Measurements from ENCODE around the gene MGAT4B.
"Not testable (repeated sequence)": the region's sequence is repeated elsewhere in the genome, so short reads cannot be mapped to it uniquely, and the experiment has no call there.

The MGAT4B gene

DNA sequence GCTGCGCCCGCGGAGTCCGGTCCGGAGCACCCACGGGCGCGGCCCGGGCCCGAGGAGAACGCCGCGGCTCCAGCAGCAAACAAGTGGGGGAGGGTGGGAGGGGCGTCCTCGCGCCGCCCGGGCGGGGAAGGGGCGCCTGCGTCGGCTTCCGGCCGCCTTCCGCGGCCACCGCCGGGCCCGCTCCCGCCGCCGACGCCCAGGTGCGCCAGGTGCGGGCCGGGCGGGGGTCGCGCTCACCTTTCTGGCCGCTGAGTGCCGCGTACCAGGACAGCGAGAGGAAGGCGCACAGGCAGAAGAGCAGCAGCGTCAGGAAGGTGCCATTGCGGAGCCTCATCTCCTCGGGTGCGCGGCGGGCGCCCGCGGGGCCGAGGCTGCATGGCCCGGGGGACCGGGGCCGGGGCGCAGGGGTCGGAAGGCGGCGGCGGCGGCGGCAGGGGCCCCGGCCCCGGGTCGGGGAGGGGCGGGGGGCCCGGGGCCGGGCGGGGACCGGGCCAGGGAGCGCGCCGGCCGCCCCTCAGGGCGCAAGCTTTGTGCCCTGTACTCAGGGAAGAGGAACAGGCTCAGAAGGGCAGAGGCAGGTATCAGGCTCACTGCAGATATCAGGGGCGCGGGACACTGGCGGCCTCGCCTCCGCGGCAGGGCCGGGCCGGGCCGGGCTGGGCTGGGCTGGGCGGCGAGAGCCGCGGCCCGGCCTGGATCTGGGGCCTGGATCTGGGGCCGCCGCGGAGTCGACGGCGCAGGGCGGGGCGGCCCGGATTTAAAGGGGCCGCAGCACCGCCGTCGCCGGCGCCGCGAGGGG lies at the start of gene MGAT4B:
MGAT4B (minus strand) TSS at position 617 of the 799 bp plus-strand sequence; CDS start at position 334, 283 bp downstream.
- DNase-seq (ENCODE audit: low spot score) = peak; percentile 79

DNA sequence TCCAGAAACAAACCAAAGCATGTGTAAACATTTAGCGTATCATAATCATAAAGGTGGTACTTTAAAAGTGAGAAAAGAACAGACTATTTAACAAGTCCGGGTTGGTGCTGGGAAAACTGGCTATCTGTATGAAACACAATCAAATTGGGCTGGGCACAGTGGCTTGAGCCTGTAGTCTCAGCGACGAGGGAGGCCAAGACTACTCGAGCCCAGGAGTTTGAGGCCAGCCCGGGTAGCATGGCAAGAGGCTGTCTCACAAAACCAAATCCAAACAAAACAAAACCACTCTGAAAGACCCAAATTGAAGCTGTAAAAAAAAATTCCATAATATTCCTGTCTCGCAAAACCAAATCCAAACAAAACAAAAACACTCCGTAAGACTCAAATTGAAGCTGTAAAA lies 47.7 kb upstream of the MGAT4B start:
- DNase-seq (ENCODE audit: low spot score) = no peak

DNA sequence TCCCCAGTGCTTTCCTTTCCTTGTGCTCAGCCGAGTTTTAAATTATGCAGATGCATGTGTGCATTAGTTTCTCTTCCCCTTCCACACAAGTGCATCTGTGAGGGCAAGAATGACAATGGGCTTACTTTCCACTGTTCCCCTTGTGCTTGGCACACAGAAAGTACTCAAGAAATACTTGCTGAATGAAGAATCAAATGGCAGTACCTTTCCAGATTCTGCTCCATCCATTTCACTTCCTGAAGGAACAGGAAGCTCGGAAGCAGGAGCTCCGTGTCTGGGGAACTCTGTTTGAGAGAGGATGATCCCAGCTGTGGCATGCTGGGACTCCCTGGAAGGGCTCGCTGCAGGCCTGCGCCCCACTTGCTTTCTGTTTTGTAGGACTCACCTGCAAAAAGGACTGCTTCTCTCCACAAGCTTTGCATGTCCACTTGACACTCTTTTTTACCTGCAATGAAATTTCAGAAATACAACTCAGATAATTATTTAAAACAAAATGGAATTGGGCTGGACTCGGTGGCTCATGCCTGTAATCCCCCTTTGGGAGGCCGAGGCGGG lies 46.4 kb upstream of the MGAT4B start:
- DNase-seq (ENCODE audit: low spot score) = no peak

DNA sequence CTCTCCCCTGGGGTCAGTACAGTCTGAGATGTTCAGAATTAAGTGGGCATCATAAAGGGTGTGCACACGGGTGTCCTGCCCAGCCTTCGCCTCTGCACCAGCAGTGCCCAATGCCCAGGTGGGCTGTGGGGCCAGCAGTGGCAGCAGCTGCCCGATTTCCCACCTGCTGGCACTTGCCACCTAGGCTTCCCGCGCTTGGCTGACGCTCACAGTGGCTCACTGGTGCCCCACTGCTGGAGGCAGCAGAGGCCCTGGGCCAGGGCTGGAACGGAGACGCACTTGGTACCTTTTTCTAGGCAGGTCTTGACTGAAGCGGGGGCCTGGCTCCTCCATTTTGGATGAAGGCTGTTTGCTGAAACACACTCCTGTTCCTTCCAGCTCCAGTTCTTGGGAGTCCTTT lies 35.0 kb upstream of the MGAT4B start:
- no peak for DNase-seq (ENCODE audit: low spot score)

DNA sequence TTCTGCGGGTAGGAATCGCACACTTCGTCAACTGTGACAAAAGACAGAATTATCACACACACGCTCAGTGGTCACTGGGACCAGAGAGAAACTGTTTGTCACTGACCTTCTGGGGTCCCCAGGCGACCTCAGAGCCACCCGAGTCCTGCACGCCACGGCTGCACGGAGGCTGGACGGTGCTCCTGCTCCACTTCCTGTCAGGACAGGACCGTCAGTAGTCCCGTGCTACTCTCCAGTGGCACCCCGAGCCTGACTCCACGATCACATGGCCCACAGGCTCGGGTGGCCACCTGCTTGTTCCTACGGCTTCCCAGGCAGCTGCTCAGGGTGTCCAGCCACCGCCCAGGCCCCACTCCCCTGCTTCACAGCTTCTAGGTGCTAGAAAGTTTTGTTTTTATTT lies 34.1 kb upstream of the MGAT4B start:
- DNase-seq (ENCODE audit: low spot score) = no peak

DNA sequence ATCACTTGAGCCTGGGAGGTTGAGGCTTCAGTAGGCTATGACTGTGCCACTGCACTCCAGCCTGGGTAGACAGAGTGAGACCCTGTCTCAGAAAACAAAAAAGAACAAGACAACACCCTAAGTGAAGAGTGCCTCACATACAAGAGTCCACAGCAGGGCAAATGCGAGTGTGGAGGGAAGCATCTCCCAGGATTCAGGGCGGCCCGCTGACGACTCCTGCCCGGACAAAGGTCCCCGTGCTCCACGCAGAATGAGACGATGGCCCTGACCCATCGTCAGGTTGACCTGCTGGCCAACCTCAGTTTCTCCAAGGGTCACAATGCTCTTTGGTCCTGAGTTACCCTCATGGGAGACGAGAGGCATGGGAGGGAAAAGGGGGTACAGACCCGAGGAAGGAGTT lies 33.7 kb upstream of the MGAT4B start:
- DNase-seq (ENCODE audit: low spot score) = no peak

DNA sequence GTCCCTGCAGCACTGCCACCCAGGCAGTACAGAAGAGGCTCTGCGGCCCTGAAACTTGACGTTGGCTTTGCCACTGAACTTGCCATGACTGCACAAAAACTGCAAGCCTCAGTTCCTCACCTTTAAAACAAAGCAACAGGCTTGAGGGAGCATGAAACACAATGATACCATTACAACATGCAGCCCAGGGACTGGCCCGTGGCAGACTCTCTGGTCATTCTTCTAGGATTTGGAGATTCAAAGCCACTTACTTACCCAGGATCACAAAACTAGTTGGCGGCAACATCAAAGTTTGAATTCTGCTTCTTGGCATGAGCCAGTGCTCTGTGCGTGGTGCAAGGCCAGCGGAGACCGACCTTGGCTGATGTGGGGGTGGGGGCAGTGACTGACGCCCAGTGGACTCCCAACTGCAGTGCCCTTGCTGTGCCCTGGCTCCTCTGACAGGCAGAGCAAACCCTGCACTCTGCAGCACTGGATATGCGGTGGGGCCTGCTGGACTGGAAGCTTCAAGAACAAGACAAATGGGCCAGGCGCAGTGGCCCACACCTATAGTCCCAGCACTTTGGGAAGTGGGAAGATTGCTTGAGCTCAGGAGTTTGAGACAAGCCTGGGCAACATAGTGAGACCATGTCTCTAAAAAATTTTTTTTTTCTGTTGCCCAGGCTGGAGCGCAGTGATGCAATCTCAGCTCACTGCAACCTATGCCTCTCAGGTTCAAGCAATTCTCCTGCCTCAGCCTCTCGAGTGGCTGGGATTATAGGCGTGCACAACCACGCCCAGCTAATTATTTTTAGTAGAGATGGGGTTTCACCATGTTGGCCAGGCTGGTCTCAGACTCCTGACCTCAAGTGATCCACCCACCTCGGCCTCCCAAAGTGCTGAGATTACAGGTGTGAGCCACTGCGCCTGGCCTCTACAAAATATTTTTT lies 32.9 kb upstream of the MGAT4B start:
- DNase-seq (ENCODE audit: low spot score) = no peak

DNA sequence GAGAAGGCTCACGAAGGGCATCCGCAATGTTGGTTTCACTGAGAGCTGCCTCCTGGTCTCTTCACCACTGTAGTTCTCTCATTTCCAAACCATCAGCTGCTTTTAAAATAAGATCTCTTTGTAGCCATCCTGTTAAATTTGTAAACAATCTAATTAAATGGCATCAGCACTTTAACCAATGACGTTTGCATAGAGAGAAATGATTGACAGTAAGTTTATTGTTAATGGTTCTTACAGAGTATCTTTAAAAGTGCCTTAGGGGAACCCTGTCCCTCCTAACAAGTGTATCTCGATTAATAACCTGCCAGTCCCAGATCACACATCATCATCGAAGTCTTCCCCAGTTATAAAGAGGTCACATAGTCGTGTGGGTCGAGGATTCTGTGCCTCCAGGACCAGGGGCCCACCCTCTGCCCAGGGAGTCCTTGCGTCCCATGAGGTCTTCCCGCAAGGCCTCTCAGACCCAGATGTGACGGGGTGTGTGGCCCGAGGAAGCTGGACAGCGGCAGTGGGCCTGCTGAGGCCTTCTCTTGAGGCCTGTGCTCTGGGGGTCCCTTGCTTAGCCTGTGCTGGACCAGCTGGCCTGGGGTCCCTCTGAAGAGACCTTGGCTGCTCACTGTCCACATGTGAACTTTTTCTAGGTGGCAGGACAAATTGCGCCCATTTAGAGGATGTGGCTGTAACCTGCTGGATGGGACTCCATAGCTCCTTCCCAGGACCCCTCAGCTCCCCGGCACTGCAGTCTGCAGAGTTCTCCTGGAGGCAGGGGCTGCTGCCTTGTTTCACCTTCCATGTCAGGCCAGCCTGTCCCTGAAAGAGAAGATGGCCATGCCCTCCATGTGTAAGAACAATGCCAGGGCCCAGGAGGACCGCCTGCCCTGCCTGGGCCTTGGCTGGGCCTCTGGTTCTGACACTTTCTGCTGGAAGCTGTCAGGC lies 30.7 kb upstream of the MGAT4B start:
- DNase-seq (ENCODE audit: low spot score) = no peak

DNA sequence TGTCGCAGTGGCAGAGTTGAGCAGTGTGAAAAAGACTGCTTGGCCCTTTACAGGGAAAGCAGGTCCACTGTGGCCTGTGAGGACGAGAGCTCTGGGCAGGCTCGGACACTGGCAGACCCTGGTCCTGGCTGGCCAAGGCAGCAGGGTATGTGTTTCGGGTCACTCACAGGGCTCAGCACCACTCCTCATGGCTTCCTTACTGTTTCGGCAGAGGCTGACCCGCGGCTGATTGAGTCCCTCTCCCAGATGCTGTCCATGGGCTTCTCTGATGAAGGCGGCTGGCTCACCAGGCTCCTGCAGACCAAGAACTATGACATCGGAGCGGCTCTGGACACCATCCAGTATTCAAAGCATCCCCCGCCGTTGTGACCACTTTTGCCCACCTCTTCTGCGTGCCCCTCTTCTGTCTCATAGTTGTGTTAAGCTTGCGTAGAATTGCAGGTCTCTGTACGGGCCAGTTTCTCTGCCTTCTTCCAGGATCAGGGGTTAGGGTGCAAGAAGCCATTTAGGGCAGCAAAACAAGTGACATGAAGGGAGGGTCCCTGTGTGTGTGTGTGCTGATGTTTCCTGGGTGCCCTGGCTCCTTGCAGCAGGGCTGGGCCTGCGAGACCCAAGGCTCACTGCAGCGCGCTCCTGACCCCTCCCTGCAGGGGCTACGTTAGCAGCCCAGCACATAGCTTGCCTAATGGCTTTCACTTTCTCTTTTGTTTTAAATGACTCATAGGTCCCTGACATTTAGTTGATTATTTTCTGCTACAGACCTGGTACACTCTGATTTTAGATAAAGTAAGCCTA lies 29.8 kb upstream of the MGAT4B start:
- no peak for DNase-seq (ENCODE audit: low spot score)

DNA sequence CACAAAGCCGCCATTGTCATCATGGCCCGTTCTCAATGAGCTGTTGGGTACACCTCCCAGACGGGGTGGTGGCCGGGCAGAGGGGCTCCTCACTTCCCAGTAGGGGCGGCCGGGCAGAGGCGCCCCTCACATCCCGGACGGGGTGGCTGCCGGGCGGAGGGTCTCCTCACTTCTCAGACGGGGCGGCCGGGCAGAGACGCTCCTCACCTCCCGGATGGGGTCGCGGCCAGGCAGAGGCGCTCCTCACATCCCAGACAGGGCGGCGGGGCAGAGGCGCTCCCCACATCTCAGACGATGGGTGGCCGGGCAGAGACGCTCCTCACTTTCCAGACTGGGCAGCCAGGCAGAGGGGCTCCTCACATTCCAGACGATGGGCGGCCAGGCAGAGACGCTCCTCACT lies 28.2 kb upstream of the MGAT4B start:
- DNase-seq (ENCODE audit: low spot score) = not testable (repeated sequence)

DNA sequence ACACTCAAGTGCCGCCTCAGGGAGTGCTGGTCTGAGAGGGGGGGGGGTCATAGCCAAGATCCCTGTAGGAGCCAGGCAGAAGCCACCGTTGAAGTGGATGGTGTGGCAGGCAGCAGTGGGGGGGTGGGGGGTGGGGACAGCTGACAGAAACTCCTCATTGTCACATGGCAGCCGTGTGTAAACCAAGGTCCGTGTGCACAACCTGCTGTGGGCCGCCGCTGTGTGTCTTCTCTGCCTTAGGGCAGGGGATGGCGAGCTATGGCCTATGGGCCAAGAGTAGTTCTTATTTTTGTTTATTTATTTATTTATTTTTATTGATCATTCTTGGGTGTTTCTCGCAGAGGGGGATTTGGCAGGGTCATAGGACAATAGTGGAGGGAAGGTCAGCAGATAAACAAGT lies 27.5 kb upstream of the MGAT4B start:
- DNase-seq (ENCODE audit: low spot score) = no peak

DNA sequence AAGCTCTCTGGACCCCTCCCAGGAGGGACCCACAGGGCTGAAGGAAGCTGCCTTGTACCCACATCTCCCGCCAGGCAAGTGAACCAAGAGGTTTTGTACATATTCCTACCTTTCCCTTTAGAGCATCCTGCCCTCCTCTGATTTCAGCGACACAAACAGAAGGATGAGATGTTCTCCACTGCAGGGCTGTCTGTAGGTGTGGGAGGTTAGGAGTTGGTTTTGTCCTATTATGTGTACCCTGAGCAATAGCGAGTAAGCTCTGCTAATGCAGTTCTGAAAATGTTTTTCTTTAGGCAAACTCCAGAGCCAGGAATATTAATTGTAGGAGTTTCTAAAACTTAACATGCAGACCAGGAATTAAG lies 27.0 kb upstream of the MGAT4B start:
- no peak for DNase-seq (ENCODE audit: low spot score)

DNA sequence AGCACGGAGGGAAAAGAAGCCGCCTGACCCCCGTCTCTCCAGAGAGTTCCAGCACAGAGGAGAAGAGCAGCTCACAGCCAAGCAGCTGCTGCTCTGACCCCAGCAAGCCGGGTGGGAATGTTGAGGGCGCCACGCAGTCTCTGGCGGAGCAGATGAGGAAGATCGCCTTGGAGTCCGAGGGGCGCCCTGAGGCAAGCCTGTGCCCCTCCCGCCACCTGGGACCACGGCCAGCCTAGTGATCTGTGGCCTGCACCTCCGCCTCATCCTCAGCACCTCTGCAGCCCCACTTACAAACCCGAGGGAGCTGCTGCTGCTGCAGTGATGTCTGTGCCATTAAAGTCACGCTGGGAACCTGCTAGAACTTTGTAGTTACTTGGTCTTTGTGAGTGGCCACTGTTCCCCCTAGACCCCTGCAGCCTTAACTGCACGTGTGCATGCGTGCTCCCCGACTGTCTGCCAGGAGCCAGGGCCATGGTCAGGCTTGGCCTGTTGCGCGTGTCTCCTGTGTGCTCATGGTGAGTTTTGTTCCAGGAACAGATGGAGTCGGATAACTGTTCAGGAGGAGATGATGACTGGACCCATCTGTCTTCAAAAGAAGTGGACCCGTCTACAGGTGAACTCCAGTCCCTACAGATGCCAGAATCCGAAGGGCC lies 26.5 kb upstream of the MGAT4B start:
- no peak for DNase-seq (ENCODE audit: low spot score)

DNA sequence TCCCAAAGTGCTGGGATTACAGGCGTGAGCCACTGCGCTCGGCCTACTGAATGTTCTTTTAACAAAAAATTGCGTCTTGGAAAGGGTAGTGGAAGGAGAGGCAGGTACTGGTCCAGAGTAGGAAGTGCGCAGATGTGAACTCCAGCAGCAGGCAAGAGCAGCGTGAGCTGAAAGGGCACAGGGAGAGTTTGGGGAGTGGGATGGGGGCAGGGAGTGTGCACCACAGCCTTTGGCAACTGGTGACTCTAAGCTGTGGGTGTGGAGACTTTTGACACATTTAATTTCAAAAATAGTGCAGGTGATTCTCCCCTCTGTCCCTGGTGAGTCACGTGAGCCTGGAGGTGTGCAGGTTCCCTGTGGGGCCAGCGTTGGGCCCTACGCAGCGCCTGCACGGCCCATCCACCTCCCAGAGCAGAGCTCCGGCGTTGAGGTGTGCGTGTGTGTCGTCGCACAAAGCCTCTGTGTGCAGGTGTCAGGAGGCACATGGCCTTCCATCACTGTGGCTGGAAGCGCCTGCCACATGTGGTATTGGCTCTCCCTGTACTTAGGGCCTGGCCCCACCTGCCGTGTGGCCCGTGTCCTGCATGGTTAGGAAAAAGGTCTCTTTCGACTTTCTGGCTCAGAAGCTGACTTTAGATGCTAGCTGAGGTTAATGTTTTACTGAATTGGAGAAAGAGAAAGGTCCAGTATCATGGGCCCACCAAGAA lies 25.5 kb upstream of the MGAT4B start:
- no peak for DNase-seq (ENCODE audit: low spot score)

DNA sequence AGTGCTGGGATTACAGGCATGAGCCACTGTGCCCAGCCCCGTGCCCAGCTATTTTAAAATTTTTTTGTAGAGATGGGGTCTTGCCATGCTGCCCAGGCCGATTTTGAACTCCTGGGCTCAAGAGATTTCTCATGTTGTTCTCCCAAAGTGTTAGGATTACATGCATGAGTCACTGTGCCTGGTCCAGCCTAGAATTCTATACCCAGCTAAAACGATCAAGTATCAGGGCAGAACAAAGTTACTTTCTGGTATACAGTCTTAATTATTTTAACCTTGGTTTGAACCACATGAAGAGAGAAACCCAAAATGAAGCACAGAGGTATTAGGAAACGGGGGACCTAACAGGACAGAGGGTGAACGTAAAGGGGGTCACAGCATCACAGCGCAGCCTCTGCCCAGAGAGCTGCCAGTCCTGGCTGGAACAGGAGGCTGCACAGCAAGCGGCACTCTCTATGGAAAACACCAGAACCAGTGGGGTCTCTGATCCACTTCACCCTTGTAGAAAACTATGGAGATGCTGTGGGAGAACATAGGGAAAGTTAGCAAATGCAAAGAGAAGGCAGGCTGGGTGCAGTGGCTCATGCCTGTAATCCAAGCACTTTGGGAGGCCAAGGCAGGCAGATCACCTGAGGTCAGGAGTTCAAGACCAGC lies 24.3 kb upstream of the MGAT4B start:
- no peak for DNase-seq (ENCODE audit: low spot score)

DNA sequence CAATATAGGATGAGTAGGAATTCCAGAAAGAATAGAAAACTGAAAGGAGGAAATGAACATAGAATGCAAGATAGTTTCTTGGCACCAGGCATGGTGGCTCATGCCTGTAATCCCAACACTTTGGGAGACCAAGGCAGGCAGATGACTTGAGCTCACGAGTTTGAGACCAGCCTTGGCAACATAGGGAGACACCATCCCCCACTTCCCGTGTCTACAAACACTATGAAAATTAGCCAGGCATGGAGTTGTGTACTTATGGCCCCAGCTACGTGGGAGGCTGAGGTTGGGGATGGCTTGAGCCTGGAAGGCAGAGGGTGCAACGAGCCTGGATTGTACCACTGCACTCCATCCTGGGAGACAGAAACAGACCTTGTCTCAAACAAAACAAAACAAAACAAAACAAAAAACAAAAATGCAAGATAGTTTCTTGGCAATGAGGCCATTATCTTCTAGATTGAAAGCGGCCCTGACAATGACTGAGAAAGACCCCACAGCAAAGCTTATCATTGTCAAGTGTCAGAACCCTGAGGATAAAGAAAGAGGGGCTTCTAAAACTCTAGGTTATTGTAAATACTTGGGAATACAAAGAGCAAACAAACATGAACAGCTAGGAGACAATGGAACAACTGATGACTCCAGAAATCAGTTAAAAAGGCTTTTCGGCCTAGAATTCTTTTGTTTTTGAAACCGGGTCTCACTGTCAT lies 23.2 kb upstream of the MGAT4B start:
- DNase-seq (ENCODE audit: low spot score) = no peak

DNA sequence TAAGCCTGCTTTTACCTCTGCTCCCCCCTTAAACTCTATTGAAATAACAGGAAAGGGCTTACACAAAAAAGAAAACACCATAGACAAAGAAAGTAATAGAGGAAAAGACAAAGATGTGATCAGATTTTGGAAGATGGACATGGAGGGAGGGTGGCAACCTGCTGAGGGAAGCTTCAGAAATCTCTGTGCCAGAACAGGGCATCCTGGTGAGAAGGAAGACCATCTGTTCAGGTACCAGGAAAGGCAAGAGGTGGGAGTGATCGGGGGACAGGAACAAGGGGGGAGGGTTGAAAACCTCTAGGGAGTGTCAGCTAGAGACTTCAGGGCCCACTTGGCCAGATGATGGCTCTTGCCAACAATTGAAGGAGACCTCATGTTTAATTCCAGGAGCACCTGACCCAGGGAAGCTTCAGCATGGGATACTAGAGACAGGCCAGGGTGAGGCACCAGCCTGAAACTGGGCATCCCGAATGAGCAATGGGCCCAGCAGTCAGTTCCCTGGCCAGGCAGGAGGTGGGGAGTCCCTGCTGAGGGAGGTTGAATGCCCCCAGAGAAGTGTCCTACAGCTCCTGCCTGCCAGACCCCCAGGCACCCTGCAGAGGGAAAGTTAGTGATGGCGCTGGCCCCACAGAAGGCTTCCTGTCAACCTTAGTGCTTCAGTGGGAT lies 22.2 kb upstream of the MGAT4B start:
- no peak for DNase-seq (ENCODE audit: low spot score)

DNA sequence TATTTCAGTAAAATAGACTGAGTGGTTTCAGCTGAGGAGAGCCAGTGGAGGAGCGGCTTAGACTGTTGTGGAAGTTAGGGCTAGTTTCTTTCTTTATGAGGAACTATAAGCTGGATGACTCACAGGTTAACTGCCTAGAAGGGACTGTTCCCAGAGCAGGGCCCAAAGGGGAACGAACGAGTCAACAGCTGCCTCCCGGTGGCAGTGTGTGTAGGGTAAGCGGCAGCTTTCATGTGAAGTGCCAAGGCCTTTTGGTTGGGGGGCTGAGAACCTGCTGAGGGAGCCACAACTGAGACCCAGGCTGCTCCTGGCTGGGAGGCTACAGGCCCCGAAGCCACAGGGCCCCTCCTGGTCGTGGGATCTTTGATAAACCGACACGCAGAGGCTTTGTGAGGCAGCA lies 21.0 kb upstream of the MGAT4B start:
- no peak for DNase-seq (ENCODE audit: low spot score)

All from Ammon's horn (tissue), 1 donor.